ENCODE results near the gene SLC35A3.
"Not testable (repeated sequence)": the region's sequence is repeated elsewhere in the genome, so short reads cannot be mapped to it uniquely, and the experiment has no call there.

Gene SLC35A3

DNA sequence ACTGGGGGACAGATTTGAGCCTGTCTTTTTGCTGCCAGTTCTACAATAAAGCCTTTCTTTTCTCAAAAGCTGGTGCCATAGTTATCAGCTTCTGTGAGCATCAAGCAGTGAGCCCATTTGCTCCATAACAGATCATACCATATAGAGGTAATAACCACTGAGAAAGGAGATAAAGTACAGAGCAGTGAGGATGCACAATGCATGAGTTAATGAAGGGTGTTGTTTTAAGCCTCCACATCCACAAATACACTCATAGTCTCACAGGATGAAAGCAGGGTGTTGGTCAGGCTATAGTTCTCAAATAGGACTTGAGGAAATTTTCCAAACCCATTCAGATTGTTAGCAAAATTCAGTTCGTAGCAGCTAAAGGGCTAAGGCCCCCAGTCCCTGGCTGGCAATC is 25.6 kb upstream of the SLC35A3 start:
- no peak for DNase-seq (ENCODE audit: low read depth)
- TF ChIP-seq, protein P1, sequence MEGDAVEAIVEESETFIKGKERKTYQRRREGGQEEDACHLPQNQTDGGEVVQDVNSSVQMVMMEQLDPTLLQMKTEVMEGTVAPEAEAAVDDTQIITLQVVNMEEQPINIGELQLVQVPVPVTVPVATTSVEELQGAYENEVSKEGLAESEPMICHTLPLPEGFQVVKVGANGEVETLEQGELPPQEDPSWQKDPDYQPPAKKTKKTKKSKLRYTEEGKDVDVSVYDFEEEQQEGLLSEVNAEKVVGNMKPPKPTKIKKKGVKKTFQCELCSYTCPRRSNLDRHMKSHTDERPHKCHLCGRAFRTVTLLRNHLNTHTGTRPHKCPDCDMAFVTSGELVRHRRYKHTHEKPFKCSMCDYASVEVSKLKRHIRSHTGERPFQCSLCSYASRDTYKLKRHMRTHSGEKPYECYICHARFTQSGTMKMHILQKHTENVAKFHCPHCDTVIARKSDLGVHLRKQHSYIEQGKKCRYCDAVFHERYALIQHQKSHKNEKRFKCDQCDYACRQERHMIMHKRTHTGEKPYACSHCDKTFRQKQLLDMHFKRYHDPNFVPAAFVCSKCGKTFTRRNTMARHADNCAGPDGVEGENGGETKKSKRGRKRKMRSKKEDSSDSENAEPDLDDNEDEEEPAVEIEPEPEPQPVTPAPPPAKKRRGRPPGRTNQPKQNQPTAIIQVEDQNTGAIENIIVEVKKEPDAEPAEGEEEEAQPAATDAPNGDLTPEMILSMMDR (conservative IDR thresholded peaks at IDR 0.05; ENCODE audit: control insufficient read depth, insufficient read depth, low read depth, low read length): no peak
- no peak overlapping the region for H3K4me3 ChIP-seq (ENCODE audit: control insufficient read depth, low read depth, low read length)

DNA sequence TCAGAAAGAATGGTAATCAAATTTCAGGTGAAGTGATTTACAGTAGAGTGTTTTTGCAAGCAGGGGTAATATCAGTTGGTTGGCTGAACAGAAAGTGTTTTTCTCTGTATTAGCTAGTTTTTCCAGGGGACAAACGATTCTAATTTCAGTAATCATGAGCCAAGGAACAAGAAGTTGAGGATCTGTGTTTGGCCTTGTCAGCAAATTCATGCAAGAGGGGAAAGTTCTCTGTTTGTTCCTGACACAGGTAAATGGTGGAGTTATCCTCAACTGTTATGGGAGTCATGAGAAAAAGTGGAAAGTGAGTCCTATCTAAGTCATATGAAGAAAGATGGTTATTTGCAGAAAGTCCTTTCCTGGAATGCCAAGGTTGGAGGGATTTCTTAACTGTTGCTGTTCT is 24.6 kb upstream of the SLC35A3 start:
- TF ChIP-seq, protein P1 (conservative IDR thresholded peaks at IDR 0.05; ENCODE audit: control insufficient read depth, insufficient read depth, low read depth, low read length): no peak
- no peak for DNase-seq (ENCODE audit: low read depth)
- H3K4me3 ChIP-seq (ENCODE audit: control insufficient read depth, low read depth, low read length): no peak overlapping the region

DNA sequence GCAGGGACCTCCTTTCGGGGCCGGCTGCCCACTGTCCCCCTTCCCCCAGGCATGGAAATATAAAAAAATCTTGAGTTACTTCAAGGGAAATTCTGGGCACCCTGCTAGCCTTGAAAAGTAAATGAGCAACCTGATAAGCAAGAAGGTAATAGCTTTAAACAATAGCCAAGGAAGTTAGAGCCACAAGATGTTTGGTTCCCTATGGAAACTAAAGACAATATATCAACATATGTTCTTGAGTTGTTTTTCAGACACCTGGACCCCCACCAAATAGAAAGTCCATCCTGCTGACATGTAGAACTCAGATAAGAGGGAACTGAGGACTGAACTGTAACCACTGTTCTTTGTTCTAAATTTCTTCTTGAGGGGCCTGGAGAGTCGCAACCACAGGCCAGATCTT is 19.3 kb upstream of the SLC35A3 start:
- no peak overlapping the region for H3K4me3 ChIP-seq (ENCODE audit: control insufficient read depth, low read depth, low read length)
- DNase-seq (ENCODE audit: low read depth): no peak
- TF ChIP-seq, protein P1 (conservative IDR thresholded peaks at IDR 0.05; ENCODE audit: control insufficient read depth, insufficient read depth, low read depth, low read length): no peak

DNA sequence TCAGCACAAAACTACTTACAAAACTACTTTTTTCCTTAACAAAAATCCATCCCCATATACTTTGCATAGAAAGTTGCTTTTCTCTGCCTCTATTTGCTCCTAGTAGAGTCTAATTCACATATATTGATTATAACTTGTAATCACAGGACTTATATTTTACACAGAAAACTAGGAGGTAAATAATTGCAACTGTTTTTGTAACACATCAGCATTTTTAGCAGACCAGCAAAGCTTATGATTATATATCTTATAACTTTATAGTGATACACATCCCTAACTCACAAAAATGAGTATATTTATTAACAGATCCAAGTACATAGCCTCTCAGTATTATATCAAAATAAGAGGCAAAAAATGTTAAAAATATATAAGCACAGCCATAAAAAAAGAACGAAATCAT is 17.3 kb upstream of the SLC35A3 start:
- no peak overlapping the region for H3K4me3 ChIP-seq (ENCODE audit: control insufficient read depth, low read depth, low read length)
- TF ChIP-seq, protein P1 (conservative IDR thresholded peaks at IDR 0.05; ENCODE audit: control insufficient read depth, insufficient read depth, low read depth, low read length): no peak
- DNase-seq (ENCODE audit: low read depth): no peak

DNA sequence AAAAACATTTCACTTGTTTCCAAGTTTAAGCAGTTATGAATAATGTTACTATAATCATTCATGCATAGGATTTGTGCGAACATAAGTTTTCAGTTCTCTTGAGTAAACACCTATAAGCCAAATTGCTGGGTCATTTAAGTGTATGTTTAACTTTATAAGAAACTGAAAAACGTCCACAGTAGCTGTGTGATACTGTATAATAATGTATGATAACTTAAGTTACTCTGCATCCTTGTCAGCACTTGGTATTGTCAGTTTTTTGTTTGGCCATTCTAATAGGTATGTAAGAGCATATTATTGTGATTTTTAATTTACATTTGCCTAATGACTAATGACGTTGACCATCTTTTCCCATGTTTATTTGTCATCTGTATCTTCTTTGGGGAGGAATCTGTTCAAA is 14.4 kb upstream of the SLC35A3 start:
- TF ChIP-seq, protein P1 (conservative IDR thresholded peaks at IDR 0.05; ENCODE audit: control insufficient read depth, insufficient read depth, low read depth, low read length): no peak
- DNase-seq (ENCODE audit: low read depth): no peak
- no peak overlapping the region for H3K4me3 ChIP-seq (ENCODE audit: control insufficient read depth, low read depth, low read length)

DNA sequence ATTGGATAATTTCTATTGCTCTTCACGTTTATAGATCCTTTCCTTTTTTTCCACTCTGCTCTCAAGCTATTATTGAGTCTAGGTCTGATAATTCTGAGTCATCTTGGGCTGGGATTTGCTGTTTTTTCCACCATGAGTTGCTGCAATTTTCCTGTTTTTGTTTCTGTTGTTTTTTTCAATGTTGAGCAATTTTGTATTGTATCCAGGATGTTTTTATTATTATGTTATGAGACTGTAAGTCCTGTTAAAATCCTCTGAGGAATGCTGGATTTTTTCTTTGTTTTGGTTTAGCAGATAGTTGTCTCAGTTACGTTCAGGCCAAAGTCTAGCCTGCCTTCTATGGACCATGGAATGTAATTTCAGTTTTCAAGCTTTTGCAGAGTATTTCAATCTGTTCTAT is 13.0 kb upstream of the SLC35A3 start:
- H3K4me3 ChIP-seq (ENCODE audit: control insufficient read depth, low read depth, low read length): no peak overlapping the region
- TF ChIP-seq, protein P1 (conservative IDR thresholded peaks at IDR 0.05; ENCODE audit: control insufficient read depth, insufficient read depth, low read depth, low read length): peak; percentile 24
- DNase-seq (ENCODE audit: low read depth): peak; percentile 63

DNA sequence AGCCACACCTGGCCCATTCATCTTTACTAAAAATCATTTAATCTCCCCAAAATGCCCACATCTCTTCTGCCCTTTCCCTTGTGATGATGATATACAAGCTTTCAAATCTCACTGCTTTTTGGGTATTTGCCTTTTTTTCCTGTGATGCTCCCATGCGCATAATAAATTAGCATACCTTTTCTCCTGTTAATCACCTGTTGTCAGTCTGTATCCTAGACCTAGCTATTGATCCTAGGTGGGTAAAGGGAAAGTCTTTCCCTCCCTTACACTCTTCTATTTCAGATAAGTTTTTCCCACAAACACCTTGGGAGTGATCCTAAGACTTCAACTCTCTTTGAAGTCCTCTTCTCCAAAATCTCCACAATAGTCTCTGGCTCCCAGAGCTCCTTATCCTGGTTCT is 12.0 kb upstream of the SLC35A3 start:
- H3K4me3 ChIP-seq (ENCODE audit: control insufficient read depth, low read depth, low read length): no peak overlapping the region
- TF ChIP-seq, protein P1 (conservative IDR thresholded peaks at IDR 0.05; ENCODE audit: control insufficient read depth, insufficient read depth, low read depth, low read length): no peak
- DNase-seq (ENCODE audit: low read depth): no peak

DNA sequence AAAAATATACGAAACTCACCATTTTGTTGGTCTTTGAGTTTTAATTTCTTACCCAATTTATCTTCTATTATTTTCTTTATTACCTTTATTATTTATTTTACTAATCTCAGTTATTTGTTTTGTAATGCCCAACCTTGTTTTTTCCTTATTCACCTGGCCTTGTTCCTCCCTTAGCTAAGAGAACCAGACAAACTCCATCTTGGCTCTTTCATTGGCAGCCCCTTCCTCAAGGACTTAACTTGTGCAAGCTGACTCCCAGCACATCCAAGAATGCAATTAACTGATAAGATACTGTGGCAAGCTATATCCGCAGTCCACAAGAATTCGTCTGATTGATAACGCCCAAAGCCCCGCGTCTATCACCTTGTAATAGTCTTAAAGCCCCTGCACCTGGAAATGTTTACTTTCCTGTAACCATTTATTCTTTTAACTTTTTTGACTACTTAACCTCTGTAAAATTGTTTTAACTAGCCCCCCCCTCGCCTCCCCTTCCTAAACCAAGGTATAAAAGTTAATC is 10.5 kb upstream of the SLC35A3 start:
- not testable (repeated sequence) for H3K4me3 ChIP-seq (ENCODE audit: control insufficient read depth, low read depth, low read length); DNase-seq (ENCODE audit: low read depth)

DNA sequence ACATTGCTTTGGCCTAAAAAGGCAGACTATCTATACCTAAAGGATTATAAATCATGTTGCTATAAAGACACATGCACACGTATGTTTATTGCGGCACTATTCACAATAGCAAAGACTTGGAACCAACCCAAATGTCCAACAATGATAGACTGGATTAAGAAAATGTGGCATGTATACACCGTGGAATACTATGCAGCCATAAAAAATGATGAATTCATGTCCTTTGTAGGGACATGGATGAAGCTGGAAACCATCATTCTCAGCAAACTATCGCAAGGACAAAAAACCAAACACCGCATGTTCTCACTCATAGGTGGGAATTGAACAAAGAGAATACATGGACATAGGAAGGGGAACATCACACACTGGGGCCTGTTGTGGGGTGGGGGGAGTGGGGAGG is 9.5 kb upstream of the SLC35A3 start:
- not testable (repeated sequence) for DNase-seq (ENCODE audit: low read depth); H3K4me3 ChIP-seq (ENCODE audit: control insufficient read depth, low read depth, low read length)

Data from fibroblast of mammary gland (primary cell).